ENCODE data around the gene ARHGEF4.
"Not testable (repeated sequence)": the region's sequence is repeated elsewhere in the genome, so short reads cannot be mapped to it uniquely, and the experiment has no call there.

The ARHGEF4 gene

DNA sequence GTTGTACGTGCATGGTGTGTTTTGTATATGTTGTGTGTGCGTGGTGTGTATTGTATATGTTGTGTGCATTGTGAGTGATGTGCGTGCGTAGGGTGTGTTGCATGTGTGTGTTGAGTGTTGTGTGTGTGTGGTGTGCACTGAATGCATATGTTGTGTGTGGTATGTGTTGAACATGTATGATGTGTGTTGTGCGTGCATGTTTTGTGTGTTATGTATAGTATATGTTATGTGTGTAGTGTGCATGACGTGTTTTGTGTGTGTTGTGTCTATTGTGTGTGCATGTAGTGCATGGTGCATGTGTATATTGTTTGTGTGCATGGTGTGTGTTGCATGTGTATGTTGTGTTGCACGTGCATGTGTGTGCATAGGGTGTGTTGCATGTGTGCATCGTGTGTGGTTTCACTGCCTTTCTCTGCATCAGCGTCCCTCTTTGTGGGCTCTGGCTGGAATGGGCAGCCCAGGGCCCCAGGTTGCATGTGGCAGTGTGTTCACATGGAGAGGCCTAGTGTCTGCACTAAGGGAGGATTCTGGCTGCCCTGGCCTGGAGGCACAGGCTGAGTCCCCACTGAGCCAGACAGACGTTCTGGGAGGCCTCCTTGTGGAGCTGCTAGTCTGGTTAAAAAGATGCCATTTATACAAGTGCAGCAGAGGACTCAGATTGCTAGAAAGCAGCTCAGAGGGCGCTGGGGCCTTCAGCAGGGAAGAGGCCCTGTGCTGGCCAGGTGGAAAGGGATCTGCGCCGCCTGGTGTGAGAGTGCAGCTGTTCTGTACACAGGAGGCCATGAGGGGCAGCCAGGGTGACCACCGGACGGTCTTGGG, 149.3 kb downstream of the ARHGEF4 start:
- in situ Hi-C loops (cut with HindIII; ENCODE audit: low pct_ligation_motif_present, low pct_unique_long_range_greater_than_20kb, low sequenced_read_pairs), result no loop called here
- DNase-seq, result no peak

DNA sequence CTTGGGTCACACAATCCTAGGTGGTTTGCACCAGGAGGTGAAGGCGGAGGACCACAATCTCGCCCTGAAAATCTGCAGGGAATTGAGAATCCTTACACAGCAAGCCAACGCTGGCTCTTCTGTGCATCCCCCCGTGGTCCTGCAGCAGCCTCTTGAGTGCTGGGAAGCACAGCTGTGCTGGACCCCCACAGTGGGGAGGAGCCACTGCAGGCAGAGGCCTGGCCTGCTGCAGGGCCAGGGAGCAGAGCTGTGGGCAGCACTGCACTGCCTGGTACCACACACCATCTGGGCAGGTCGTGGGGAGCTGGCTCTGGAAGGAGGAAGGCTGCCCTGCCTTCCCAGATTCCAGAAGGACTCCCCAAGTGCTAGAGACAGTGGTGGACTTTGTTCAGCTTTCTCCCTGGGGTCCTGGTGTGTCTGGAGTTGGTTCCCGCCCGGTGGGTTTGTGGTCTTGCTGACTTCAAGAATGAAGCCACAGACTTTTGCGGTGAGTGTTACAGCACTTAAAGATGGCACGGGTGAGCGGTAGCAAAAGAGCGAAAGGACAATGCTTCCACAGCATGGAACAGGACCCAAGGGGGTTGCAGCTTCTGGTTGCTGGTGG, 150.3 kb downstream of the ARHGEF4 start:
- no peak for DNase-seq
- in situ Hi-C loops (cut with HindIII; ENCODE audit: low pct_ligation_motif_present, low pct_unique_long_range_greater_than_20kb, low sequenced_read_pairs), result no loop called here

GRCh38 chr2:130987519-130988425, 151.1 kb downstream of the ARHGEF4 start:
- no peak for DNase-seq
- in situ Hi-C loops (cut with HindIII; ENCODE audit: low pct_ligation_motif_present, low pct_unique_long_range_greater_than_20kb, low sequenced_read_pairs), result no loop called here

DNA sequence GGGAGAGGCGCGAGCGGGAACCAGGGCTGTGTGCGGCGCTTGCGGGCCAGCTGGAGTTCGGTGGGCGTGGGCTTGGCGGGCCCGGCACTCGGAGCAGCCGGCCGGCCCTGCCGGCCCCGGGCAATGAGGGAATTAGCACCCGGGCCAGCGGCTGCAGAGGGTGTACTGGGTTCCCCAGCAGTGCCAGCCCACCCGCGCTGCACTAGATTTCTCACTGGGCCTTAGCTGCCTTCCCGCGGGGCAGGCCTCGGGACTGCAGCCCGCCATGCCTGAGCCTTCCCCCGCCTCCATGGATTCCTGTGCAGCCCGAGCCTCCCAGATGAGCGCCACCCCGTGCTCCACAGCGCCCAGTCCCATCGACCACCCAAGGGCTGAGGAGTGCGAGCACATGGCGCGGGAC, 154.7 kb downstream of the ARHGEF4 start:
- DNase-seq; in situ Hi-C loops (cut with HindIII; ENCODE audit: low pct_ligation_motif_present, low pct_unique_long_range_greater_than_20kb, low sequenced_read_pairs): not testable (repeated sequence)

- in situ Hi-C loops (cut with HindIII; ENCODE audit: low pct_ligation_motif_present, low pct_unique_long_range_greater_than_20kb, low sequenced_read_pairs); DNase-seq: not testable (repeated sequence)
These were observed 155.3 kb downstream of the ARHGEF4 start for GRCh38 chr2:130992003-130992402.

DNA sequence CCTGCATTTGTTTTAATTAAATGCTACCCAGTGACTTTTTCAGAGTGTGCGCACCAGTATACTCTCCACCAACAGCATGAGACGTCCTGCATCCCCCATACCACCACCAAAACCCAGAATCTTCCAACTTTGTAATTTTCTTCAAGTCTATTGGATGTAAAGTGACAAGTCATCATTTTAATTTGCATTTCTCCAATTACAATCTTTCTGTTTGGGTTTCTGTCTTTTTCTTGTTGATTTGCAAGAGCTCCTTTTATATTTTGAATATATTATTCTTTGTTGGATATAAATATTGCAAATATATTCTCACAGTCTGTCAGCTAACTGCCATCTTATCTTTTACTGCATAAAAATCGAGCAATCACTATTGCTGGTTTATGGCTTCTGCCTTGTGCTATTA, 160.0 kb downstream of the ARHGEF4 start:
- in situ Hi-C loops (cut with HindIII; ENCODE audit: low pct_ligation_motif_present, low pct_unique_long_range_greater_than_20kb, low sequenced_read_pairs), result no loop called here
- no peak for DNase-seq

DNA sequence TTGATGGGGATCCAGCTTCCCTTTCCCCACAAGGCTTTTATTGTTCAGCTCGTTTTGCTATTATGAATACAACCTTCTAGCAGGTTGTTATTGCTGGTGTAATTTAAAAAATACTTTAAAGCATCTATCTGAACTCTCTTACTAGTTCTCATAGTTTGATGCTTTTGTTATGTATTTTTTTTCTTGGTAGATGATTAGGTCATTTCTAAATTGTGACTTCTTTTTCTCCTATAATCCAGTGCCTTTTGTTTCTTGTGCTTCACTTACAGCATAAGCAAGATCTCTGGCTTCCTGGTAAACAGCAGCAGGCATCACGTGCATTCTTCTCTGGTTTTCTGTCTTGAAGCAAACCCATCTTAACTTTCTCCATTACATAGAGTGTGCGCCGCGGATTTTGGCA, 160.5 kb downstream of the ARHGEF4 start:
- no peak for DNase-seq
- in situ Hi-C loops (cut with HindIII; ENCODE audit: low pct_ligation_motif_present, low pct_unique_long_range_greater_than_20kb, low sequenced_read_pairs), result no loop called here

DNA sequence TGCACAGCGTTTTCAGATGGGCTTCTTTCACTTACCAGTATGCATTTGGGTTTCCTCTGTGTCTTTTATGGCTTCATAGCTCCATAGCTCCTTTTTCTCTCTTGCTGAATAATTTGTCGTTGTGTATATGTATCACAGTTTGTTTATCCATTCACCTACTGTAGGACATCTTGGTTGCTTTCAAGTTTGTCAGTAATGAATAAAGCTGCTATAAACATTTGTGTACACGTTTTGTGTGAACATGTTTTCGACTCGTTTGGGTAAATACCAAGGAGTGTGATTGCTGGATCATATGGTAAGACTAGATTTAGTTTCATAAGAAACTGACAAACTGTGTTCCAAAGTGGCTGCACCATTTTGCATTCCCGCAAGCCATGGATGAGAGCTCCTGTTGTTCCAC, 161.8 kb downstream of the ARHGEF4 start:
- in situ Hi-C loops (cut with HindIII; ENCODE audit: low pct_ligation_motif_present, low pct_unique_long_range_greater_than_20kb, low sequenced_read_pairs), result no loop called here

GRCh38 chr2:131004446-131005209, 167.9 kb downstream of the ARHGEF4 start:
- in situ Hi-C loops (cut with HindIII; ENCODE audit: low pct_ligation_motif_present, low pct_unique_long_range_greater_than_20kb, low sequenced_read_pairs), result no loop called here

More for the DNA sequence above, 161.8 kb downstream of the ARHGEF4 start:
- no peak for DNase-seq

GRCh38 chr2:131005216-131005935, 168.7 kb downstream of the ARHGEF4 start:
- no peak for DNase-seq
- in situ Hi-C loops (cut with HindIII; ENCODE audit: low pct_ligation_motif_present, low pct_unique_long_range_greater_than_20kb, low sequenced_read_pairs), result no loop called here

More at GRCh38 chr2:131004446-131005209, 167.9 kb downstream of the ARHGEF4 start:
- no peak for DNase-seq

DNA sequence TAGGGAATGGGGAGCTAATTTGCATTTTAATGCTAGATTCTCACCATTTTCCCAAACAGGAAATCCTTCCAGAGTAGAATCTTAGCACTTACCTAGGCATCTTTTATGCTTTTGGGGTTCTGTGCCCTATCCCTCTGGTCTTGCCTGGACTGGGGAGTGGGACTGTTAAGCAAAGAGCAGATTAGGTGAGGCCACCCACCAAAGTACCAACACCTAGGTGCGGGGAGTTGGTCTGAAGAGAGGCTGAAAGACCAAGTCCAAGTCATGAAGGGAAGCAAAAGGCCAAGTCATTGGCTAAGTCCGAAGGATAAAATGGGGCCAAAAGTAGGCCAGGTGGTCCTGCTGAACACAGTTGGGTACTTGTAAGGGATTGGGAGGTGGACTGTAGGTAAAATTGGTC, 169.8 kb downstream of the ARHGEF4 start:
- in situ Hi-C loops (cut with HindIII; ENCODE audit: low pct_ligation_motif_present, low pct_unique_long_range_greater_than_20kb, low sequenced_read_pairs), result no loop called here

GRCh38 chr2:131008967-131009366, 172.3 kb downstream of the ARHGEF4 start:
- DNase-seq, result no peak

More for the DNA sequence above, 169.8 kb downstream of the ARHGEF4 start:
- DNase-seq, result no peak

DNA sequence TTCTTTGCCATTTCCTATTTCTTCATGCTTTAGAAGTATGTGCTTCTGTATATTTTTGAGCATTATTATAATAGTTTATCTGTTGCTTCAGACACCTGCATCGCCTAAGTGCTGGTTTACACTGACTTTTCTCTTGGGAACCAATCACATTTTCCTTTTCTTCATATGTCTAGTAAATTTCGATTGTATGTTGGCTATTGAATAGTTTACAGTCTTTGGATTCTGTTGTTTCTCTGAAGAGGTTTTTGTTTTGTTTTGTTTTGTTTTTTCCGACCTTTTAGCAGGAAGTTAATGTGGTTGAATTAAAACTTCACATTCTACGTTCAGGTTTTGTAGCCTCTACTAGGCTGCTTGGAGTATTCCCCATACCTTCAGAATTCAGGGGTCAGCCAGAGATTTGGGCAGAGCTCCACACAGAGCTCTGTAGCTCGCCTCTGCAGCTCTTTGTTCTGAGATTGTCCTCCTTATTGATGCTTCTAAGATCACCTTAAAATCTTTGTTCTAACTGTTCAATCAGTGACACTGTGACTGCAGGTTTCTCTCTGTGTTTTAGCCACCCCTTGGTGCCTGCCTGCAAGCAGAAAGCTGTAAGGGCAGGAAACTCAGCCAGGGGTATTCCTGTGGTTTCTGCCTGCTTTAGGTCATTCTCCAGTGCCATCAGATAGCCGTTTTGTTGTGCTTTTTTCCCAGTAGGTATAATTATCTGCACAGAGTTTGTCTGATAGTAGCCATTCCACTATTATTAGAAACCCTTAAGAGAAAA, 173.2 kb downstream of the ARHGEF4 start:
- DNase-seq, result no peak
- in situ Hi-C loops (cut with HindIII; ENCODE audit: low pct_ligation_motif_present, low pct_unique_long_range_greater_than_20kb, low sequenced_read_pairs), result no loop called here

More at GRCh38 chr2:131008967-131009366, 172.3 kb downstream of the ARHGEF4 start:
- in situ Hi-C loops (cut with HindIII; ENCODE audit: low pct_ligation_motif_present, low pct_unique_long_range_greater_than_20kb, low sequenced_read_pairs), result no loop called here

DNA sequence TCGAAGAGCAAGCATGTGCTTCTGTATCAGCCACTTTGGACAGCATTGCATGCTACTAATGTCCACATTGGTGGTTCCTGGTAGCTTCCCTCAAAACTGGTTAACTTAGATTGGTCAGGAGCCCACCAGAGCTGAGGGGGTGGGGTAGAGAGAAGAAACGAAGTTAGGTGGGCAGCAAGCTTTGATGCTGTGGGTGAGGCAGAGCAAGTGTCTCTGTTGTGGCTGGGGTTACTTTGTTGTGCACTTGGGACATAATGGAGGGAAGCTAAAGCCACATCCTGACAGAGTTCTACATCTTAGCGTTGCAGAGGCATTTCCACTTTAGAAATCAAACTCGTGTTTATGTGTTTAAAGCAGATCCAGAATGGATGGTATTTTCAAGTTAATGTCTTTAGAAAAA, 173.9 kb downstream of the ARHGEF4 start:
- no peak for DNase-seq
- in situ Hi-C loops (cut with HindIII; ENCODE audit: low pct_ligation_motif_present, low pct_unique_long_range_greater_than_20kb, low sequenced_read_pairs), result no loop called here

- DNase-seq, result no peak
These were observed 174.8 kb downstream of the ARHGEF4 start for GRCh38 chr2:131011486-131011885.

DNA sequence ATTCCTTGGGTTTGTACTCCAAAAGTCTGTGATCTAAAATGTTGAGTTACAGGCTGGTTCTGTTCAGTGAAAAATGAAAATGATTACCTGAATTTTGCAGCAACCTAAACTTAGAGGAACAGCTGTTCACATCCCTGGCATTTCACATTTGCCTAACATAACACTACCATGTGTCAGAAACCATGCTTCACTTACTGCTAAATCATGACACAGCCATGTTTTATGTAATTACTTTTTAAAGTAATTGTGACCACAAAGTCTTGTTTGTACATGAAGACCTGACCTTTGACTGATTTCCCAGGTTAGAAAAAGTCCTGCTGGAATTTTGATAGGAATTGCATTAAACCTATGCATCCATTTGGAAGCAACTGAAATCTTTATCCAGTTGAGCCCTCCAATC, 177.4 kb downstream of the ARHGEF4 start:
- DNase-seq, result no peak
- in situ Hi-C loops (cut with HindIII; ENCODE audit: low pct_ligation_motif_present, low pct_unique_long_range_greater_than_20kb, low sequenced_read_pairs), result no loop called here

More at GRCh38 chr2:131011486-131011885, 174.8 kb downstream of the ARHGEF4 start:
- in situ Hi-C loops (cut with HindIII; ENCODE audit: low pct_ligation_motif_present, low pct_unique_long_range_greater_than_20kb, low sequenced_read_pairs), result no loop called here

DNA sequence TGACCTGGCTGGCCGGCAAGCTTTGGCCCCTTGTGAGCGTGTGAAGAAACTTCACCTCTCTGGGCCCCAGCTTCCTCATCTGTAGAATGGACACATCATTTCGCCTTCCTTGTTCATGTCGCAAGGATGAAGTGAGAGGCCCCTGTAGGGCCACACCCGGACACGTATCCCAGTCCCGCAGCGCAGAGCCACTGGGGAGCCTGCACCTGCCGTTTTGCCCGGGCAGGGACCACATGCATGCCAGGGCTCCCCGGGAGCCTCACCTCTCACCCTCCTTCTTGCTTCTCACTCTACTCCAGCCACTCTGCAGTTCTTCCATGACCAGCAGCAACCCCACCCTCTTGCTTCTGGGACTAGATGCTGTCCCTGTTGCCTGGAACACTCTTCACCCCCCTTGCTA, 179.1 kb downstream of the ARHGEF4 start:
- in situ Hi-C loops (cut with HindIII; ENCODE audit: low pct_ligation_motif_present, low pct_unique_long_range_greater_than_20kb, low sequenced_read_pairs), result no loop called here
- DNase-seq, result no peak
